Stimulated activated CD4-positive, alpha-beta T cell treated with anti-CD3 and anti-CD28 coated beads, Interleukin-12 subunit alpha, Interleukin-12 subunit beta, amount 100 ng/mL, for 4 hours (primary cell): ENCODE data around the gene CELA2B.
"Not testable (repeated sequence)": the region's sequence is repeated elsewhere in the genome, so short reads cannot be mapped to it uniquely, and the experiment has no call there.

ENCODE experiments used
- DNase-seq: peaks from one replicate; pipeline ENCODE4 v3.0.0-alpha.2; 2020

Gene CELA2B

GRCh38 chr1:15504436-15504835 is 28.5 kb downstream of the CELA2B start:
- no peak for DNase-seq

DNA sequence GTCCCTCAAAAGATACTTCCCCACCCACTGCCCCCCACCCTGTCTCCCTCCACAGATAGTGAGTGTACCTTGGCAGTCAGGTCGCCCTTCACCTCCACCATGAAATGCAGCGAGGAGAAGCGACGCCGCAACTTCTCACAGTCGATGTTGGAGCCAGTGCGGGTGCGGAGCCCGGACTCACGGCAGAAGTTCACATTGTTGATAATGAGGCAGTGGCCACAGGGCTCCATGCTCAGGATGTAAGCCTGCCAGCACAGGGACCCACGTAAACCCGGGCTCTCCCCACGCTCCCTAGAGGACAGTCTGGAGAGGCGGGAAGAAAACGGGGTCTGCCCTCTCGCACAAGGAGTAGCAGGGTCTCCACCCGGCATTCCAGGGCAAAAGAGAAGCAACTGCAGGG is 30.9 kb downstream of the CELA2B start:
- no peak for DNase-seq

- no peak for DNase-seq
These were observed 31.4 kb downstream of the CELA2B start for GRCh38 chr1:15507278-15507677.

- DNase-seq: no peak
These were observed 33.0 kb downstream of the CELA2B start for GRCh38 chr1:15508700-15509487.

DNA sequence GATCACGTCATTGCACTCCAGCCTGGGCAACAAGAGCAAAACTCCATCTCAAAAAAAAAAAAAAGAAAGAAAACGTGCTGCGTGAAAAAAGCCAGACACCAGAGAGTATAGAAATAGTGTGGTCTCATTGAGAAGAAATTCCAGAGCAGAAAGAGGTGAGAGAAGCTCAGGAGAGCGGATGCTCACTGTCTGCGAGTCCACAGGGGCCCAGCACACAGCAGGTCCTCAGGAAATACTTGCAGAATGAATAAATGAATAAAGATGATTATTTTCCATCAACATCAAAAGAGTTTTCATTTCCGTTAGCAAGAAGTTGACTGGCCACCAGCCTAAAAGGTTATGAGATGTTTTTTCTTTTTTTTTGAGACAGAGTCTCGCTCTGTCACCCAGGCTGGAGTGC is 33.7 kb downstream of the CELA2B start:
- DNase-seq: no peak

- no peak for DNase-seq
These were observed 34.9 kb downstream of the CELA2B start for GRCh38 chr1:15510611-15511405.

- no peak for DNase-seq
These were observed 37.3 kb downstream of the CELA2B start for GRCh38 chr1:15513192-15513591.

DNA sequence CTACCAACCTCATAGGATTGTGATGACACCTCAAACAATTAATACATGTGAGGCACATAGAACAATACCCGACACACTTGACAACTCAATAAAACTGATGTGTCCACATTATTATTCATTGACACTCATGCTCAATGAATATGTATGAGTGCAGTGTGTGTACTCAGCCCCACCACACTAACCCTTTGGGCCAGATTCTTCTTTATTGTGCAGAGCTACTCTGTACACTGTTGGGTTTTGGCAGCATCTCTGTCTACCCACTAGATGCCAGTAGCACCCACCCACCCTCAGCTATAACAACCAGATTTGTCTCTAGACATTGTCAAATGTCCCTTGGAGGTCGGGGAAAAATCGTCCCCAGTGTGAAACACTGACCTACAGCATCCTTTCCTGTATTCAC is 38.0 kb downstream of the CELA2B start:
- no peak for DNase-seq

DNA sequence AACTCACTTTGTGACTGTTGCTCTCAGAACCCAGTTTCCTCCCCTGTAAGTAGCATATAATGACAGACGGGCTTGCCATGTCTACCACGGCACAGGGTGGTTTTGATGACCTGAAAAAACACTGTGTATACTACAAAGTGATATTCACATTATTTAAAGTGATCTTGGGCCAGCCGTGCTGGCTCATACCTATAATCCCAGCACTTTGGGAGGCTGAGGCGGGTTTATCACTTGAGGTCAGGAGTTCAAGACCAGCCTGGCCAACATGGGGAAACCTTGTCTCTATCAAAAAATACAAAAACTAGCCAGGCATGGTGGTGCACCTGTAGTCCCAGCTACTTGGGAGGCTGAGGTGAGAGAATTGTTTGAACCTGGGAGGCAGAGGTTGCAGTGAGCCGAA is 38.7 kb downstream of the CELA2B start:
- DNase-seq: not testable (repeated sequence)

DNA sequence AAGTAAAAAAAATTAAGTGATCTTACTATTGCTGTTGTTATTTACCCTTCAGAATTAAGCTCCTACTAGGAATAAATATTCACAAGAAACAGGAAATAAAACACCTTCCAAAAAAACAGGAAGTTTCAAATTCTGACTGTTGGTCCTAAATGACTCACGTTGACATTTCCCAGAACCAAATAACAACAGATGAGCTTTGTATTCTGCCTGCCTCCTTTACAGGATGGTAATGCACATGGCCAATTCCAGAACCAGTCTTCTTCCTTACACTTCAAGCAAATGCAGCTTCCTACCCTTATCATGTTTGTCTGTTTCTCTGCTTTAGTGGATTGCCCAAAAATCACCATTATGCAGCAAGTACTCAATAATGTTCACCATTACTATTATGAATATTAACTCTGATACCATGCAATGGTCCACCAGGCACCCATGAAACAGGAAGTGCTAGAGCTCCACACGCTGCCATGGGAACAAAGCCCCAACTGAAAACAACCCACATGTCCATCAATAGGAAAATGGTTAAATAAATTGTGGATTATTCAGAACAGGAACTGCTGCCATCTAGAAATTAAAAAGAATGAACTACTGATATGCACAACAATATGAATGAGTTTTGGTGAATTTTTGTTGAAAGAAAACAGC is 39.2 kb downstream of the CELA2B start:
- DNase-seq: no peak

DNA sequence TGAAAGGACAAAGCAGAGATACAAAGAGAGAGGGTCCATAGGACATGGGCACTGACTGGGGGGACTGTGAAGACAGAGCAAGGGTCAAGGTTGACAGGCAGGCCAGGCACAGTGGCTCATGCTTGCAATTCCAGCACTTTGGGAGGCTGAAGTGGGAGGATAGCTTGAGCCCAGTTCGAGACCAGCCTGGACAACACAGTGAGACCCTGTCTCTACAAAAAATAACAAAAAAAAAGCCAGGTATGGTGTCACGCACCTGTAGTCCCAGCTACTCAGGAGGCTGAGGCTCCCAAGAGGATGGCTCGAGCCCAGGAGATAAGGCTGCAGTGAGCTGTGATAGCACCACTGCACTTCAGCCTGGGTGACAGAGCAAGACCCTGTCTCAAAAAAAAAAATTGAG is 43.7 kb downstream of the CELA2B start:
- DNase-seq: no peak

GRCh38 chr1:15521206-15521906 is 45.5 kb downstream of the CELA2B start:
- not testable (repeated sequence) for DNase-seq

- DNase-seq: no peak
These were observed 46.6 kb downstream of the CELA2B start for GRCh38 chr1:15522551-15522950.

DNA sequence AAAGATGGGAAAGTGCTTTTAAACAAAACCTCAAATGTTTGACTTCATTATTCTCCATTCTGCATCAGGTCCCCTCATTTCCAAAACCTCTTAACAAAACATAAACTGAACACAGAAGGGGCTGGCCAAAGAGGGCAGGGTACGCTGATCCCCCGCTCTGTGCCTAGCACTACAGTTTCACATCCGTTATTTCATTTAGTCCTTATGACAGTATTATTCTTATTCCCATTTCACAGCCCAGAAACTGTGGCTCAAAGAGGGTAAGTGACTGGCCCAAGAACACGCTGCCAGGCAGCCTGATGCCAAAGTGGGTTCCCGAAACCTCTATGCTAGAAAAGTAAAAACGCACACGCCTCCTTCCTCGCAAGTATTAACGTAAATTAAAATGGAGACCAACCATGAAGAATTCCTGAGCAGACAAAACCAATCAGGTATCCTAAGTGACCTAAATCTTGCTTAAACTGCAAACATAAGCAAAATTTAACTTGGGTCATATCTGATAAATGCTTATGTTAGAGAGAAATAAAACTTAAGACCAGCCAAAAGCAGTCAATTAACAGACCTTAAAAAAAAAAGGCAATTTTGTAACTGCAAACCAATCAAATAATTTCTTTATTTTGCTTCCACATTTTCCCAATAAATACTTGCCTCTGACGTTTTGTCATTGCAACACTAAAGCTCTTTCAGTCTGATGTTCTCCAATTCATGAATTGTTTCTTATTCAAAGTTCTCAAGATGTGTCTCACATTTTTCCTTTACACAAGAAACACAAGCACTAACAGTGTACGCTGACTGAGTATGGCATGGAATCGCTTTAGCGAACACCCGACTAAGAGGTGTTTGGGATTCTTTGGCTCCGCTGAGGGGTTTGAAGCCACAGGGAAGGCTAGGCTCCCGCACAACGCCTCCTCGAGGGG is 47.5 kb downstream of the CELA2B start:
- DNase-seq: no peak

DNA sequence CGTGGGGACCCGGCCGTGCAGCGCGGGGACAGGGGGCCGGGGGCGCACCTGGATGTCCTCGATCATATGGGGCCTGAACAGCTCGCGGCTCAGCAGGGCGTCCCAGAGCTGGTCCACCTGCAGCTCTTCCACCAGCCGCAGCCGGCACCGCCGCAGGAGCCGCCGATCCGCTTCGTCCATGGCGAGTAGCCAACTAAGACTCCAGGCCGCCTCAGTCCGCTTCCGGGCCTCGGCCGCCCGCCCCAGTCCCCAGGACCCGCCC is 48.0 kb downstream of the CELA2B start, which contains the start of gene CASP9:
Gene CASP9 (minus strand): TSS at position 195 of the 262 bp plus-strand sequence. CDS start 15 bp downstream, at position 180.
- no peak for DNase-seq

- peak; percentile 99 for DNase-seq
These were observed 48.6 kb downstream of the CELA2B start for GRCh38 chr1:15524283-15525049.

GRCh38 chr1:15525050-15526020 is 49.4 kb downstream of the CELA2B start:
- DNase-seq: peak; percentile 100

DNA sequence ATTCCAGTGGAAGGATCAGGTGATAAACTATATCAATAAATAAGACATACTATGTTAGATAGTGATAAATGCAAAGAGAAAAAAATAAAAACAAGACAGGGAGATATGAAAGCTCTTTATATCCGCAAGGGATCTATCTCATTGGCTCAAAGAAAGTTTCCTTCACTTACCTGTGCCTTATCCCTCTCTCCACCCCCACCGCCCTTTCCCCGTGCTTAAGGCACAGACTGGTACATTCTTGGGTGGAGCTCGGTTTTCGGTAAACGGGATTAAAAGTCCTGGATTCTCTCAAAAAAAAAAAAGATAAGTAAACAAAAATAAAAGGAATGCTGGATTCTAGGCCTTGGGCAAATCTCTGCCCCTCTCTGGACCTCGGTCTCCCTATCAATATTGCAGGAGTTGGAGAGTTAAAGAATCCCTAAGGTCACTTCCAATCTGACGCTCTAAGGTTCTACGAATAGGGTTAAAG is 50.2 kb downstream of the CELA2B start:
- peak; percentile 10 for DNase-seq

DNA sequence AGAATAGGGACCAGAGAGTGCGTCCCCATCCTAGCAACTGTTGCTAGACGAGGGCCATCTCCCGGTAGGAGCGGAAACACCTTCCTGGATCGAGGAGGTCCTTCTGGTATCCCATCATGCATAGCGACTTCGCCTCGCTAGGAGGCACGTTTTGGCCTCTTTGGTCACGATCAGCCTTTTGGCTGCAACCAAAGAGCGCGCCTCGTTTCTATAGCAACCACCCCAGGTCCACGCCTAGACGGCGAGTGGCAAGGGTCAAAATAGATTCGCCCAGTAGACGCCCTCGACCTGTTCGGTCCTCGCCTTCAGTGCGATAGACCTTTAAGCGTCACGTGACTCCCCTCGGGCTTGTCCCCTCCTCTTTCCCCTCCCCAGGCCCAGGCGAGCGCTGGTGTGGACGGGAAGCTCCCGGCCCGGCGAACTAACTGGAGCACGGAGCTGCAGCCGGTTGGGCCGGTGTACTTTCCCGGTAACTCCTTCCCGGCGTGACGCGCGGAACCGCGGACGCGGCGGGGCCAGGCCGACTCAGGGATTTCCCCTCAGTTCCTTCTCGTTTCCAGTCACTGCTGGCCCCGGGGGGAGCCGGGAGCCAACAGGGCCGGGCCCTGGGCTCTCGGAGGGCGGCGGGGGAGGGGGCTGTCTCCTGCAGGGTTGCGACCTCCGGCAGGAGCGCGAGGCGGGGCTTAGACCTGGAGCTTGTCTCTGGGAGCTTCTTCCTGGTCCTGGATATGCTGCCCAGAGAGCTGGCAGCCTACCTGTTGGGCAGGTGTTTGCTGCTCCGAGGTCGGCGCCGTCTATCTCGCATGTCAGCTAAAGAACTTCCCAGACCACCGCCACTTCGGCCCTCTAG is 50.8 kb downstream of the CELA2B start, which contains the start of gene DNAJC16:
Gene DNAJC16 (plus strand): TSS at position 359 of the 850 bp plus-strand sequence. CDS start 2,258 bp downstream, outside the sequence.
- peak; percentile 90 for DNase-seq
